IPS-18a (cell line): ENCODE measurements around the gene EMD.

Source experiments
- H3K27ac ChIP-seq: one replicate; pipeline ENCODE4 v1.5.1; 2013; ENCODE audit warnings: low read length
- H3K27me3 ChIP-seq: one replicate; pipeline ENCODE4 v1.6.1; 2013; ENCODE audit warnings: mild to moderate bottlenecking, low read length; ENCODE audit not compliant: control insufficient read depth, insufficient read depth
- H3K36me3 ChIP-seq: one replicate; pipeline ENCODE4 v1.6.1; 2013; ENCODE audit warnings: low read depth, low read length; ENCODE audit not compliant: control insufficient read depth
- H3K4me1 ChIP-seq: one replicate; pipeline ENCODE4 v1.6.1; 2013; ENCODE audit warnings: low read depth, low read length; ENCODE audit not compliant: control insufficient read depth
- H3K4me3 ChIP-seq: one replicate; pipeline ENCODE4 v1.5.1; 2013; ENCODE audit warnings: low read length
- H3K9ac ChIP-seq: one replicate; pipeline ENCODE4 v1.6.1; 2013; ENCODE audit warnings: mild to moderate bottlenecking, low read length, moderate library complexity
- H3K9me3 ChIP-seq: one replicate; pipeline ENCODE4 v1.6.1; 2013; ENCODE audit warnings: low read depth, low read length; ENCODE audit not compliant: control insufficient read depth

The EMD gene

DNA sequence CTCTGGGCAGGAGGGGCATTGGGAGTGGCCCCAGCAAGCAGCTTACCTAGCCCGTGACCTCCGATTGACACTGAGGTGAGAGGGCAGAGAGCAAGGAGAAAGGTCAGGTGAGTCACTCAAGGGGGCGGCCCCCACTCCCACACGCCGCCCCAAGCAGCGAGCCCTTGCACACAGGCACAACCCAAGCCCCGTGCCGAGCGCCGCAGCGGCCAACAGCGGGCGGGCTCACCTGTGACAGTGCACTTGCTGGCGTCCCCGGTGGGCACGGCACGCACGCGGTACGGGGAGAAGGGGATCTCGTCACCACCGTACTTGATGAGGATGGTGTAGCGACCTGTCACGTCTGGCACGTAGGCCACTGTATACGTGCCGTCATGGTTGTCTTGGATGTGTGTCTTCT, 21.9 kb upstream of the EMD start:
- H3K27ac ChIP-seq: no peak overlapping the region
- no peaks in the 10 kb centered on the region for H3K27me3 ChIP-seq
- H3K9me3 ChIP-seq: no peaks in the 10 kb centered on the region
- peaks cover 96% of the 10 kb centered on the region for H3K36me3 ChIP-seq
- no peak overlapping the region for H3K4me3 ChIP-seq
- H3K4me1 ChIP-seq: no peaks in the 10 kb centered on the region
- no peak overlapping the region for H3K9ac ChIP-seq

DNA sequence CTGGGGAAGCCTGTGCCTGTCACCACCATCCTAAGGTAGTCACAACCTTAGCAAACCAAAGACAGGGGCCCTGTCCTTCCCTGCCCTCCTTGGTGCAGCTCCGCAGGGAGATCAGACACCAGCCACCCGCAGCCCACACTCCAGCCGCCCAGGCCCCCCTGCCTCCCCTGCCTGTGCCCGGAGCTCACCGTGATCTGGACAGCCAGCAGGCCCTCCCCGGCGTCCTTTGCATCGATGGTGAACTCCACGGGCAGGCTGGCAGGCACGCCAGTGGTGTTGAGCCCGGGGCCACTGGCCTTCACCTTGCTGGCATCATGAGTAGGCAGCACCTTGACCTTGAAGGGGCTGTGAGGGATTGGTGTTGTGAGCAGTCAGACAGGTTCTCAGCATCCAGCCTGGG, 21.1 kb upstream of the EMD start:
- H3K27me3 ChIP-seq: no peaks in the 10 kb centered on the region
- H3K4me1 ChIP-seq: no peaks in the 10 kb centered on the region
- no peak overlapping the region for H3K27ac ChIP-seq
- H3K4me3 ChIP-seq: no peak overlapping the region
- H3K9me3 ChIP-seq: no peaks in the 10 kb centered on the region
- H3K9ac ChIP-seq: no peak overlapping the region
- peaks cover 95% of the 10 kb centered on the region for H3K36me3 ChIP-seq

DNA sequence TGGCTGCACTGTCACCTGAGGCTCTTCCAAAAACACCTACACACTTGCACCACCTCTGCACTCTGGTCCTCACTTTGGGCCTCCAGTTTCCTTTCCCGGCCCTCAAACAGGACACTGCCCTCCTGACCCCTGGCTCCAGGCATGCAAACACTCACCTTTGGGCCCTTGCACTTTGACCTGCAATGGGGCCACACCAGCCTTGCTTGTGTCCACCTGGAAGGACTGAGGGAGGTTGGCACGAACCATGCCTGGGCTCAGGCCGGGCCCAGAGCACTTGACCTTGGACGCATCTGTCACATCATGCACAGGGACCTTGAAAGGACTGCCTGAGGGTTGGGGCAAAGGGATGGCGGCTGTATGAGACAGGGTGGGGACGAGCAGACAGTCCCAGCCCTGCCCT, 20.3 kb upstream of the EMD start:
- no peak overlapping the region for H3K4me3 ChIP-seq
- H3K27me3 ChIP-seq: no peaks in the 10 kb centered on the region
- no peaks in the 10 kb centered on the region for H3K9me3 ChIP-seq
- H3K27ac ChIP-seq: no peak overlapping the region
- peaks cover 90% of the 10 kb centered on the region for H3K36me3 ChIP-seq
- no peaks in the 10 kb centered on the region for H3K4me1 ChIP-seq
- H3K9ac ChIP-seq: no peak overlapping the region

DNA sequence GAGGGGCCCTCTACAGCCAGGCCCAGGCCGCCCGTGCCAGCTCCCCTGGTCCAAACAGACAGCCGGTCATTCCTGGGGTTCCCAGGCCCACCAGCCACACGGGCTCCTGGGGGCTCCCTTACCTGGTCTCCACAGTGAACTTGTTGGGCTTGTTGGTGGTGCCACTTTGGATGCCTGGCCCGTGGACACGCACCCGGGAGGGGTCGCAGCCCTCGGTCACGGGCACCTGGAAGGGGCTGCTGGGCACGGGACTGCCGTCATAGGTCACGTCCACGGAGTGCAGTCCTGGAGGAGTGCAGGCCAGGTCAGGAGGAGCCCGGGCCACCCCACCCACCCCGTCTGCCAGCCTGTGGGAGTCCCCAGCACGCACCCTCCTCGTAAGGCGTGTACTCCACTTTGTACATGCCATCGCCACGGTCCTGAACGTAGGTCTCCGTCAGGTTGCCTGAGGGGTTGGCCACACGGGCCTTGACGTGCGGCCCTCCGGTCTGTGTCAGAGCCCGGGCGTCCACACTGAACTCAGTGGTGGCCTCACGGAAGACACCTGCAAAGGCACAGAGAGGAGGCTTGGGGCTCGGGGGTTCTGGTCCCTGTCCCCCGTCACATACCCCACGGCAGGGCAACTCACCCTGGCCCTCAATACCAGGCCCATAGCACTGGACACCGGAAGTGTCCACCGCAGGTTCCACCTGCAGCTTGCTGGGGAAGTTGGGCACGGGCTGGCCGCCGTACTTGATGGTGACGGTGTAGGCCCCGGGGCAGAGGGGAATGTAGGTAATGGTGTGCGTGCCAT, 19.5 kb upstream of the EMD start:
- H3K9ac ChIP-seq: no peak overlapping the region
- no peaks in the 10 kb centered on the region for H3K27me3 ChIP-seq
- H3K27ac ChIP-seq: no peak overlapping the region
- H3K4me3 ChIP-seq: no peak overlapping the region
- H3K9me3 ChIP-seq: no peaks in the 10 kb centered on the region
- H3K4me1 ChIP-seq: no peaks in the 10 kb centered on the region
- H3K36me3 ChIP-seq: peaks cover 90% of the 10 kb centered on the region

DNA sequence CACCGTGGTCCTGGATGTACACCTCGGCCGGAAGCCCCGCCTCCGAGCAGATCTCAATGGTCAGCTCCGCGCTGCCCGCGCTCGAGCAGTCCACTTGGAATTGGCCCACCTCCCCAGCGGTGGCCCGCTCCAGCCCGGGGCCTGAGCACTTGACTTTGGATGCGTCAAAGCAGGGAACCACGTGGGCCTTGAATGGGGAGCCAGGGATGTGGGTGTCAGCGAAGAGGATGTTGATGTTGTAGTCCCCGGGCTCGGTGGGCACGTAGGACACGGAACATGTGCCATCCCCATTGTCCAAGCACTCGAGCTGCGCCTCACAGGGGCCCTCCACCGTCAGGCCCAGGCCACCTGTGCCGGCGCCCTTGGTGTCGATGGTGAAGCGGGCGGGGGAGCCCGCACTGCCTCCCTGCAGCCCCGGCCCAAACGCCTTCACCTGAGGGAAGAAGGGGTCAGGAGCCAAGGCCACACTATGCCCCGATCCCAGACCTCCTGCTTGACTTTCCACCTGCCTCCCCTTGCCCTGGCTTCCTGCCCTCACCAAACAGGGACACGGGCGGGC, 18.9 kb upstream of the EMD start:
- no peak overlapping the region for H3K4me3 ChIP-seq
- H3K9me3 ChIP-seq: no peaks in the 10 kb centered on the region
- H3K27ac ChIP-seq: no peak overlapping the region
- H3K36me3 ChIP-seq: peaks cover 90% of the 10 kb centered on the region
- no peak overlapping the region for H3K9ac ChIP-seq
- H3K4me1 ChIP-seq: no peaks in the 10 kb centered on the region
- H3K27me3 ChIP-seq: no peaks in the 10 kb centered on the region

DNA sequence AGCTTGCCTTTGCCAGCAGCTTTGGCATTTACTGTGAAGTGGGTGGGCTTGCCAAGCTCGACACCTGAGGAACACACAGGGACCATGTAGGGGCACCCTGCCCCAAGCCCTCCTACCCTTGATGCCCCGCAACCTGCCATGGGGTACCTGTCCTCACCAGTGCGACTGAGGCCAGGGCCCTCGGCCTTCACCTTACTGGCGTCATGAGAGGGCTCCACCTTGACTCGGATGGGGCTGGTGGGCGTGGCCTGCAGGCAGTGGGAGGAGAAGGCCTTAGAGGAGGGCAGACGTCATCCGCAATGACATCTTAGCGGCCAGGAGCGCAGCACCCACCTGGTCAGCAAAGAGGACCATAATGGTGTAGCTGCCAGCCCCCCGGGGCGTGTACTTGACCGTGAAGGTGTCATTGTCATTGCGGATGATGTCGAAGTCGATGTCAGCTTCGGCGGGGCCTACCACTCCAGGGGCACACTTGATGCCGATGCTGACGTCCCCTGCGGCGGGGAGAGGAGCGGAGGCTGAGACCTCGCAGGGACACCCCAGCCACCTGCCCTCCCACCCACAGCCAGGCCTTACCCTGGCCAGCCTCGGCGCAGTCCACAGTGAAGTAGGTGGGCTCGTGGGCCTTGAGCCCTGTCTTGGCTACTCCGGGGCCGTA, 16.9 kb upstream of the EMD start:
- Histone ChIP-seq H3K4me3 (no peak overlapping the region), H3K36me3 (peaks cover 90% of the 10 kb centered on the region), H3K27me3 (no peaks in the 10 kb centered on the region), H3K27ac (no peak overlapping the region), H3K4me1 (no peaks in the 10 kb centered on the region), H3K9ac (no peak overlapping the region), H3K9me3 (peaks cover 2% of the 10 kb centered on the region)

- H3K27ac ChIP-seq: no peak overlapping the region
- no peaks in the 10 kb centered on the region for H3K27me3 ChIP-seq
- peaks cover 3% of the 10 kb centered on the region for H3K4me1 ChIP-seq
- H3K9ac ChIP-seq: no peak overlapping the region
- H3K36me3 ChIP-seq: peaks cover 87% of the 10 kb centered on the region
- H3K4me3 ChIP-seq: no peak overlapping the region
- H3K9me3 ChIP-seq: peaks cover 2% of the 10 kb centered on the region
These were observed 15.2 kb upstream of the EMD start for GRCh38 chrX:154363706-154364439.

DNA sequence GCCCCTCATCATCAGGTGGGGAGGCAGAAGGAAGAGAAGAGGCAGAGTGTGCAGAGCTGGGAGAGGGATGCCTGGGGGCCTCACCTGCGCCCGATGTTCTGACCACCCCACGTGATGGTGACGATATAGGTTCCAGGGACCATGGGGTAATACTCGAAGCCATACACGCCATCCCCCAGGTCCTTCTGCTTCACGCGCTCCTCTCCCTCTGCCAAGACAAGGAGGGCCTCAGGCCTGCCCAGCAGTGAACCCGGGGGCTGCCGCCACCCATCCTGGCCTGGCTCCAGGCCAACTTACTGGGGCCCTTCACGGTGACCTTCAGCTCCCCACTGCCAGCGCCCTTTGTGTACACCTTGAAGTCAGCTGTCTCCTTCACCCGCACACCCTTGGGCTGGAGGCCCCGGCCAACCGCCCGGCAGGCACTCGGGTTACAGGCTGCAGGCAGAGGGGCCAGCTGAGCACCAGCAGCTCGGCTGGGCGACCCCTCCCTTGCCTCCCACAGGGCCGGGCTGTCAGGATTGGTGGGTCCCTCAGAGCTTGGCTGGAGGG, 14.0 kb upstream of the EMD start:
- Histone ChIP-seq H3K27ac (no peak overlapping the region), H3K27me3 (no peaks in the 10 kb centered on the region), H3K36me3 (peaks cover 75% of the 10 kb centered on the region), H3K4me1 (peaks cover 3% of the 10 kb centered on the region), H3K9me3 (peaks cover 2% of the 10 kb centered on the region), H3K4me3 (no peak overlapping the region), H3K9ac (no peak overlapping the region)

DNA sequence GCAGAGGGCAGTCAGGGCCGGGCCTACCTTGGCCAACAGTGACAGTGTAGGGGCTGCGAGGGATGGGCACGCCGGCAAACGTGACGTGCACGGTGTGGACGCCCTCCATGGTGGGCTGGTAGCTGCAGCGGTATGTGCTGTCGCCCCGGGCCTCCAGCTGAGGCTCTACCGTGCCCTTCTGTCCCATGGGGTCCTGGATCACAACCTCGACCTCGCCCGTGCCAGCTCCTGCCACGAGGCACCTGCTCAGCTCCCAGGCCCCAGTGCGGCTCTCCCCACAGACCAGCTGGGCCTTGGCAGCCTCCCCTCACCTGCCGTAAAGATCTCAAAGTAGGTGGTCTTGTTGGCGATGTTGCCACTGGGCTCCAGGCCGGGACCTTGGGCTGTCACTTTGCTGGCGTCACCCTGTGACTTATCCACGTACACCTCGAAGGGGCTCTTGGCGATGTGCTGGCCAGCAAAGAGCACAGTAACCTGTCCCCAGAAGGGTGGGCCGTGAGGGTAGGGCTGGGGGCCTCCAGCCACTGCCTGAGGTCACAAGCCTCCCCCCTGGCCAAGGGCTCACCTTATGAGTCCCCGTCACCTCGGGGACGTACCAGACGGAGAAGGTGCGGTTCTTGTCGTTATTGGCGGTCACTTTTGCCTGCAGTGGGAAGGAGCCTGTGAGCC, 13.0 kb upstream of the EMD start:
- H3K9me3 ChIP-seq: peaks cover 2% of the 10 kb centered on the region
- H3K27me3 ChIP-seq: no peaks in the 10 kb centered on the region
- H3K4me3 ChIP-seq: no peak overlapping the region
- no peak overlapping the region for H3K27ac ChIP-seq
- H3K36me3 ChIP-seq: peaks cover 68% of the 10 kb centered on the region
- peaks cover 3% of the 10 kb centered on the region for H3K4me1 ChIP-seq
- H3K9ac ChIP-seq: no peak overlapping the region

- Histone ChIP-seq H3K4me3 (no peak overlapping the region), H3K27me3 (no peaks in the 10 kb centered on the region), H3K27ac (no peak overlapping the region), H3K9ac (no peak overlapping the region), H3K9me3 (peaks cover 2% of the 10 kb centered on the region), H3K36me3 (peaks cover 63% of the 10 kb centered on the region), H3K4me1 (peaks cover 3% of the 10 kb centered on the region)
These were observed 12.4 kb upstream of the EMD start for GRCh38 chrX:154366666-154367055.
